ENCODE data around the gene XPOT.
"Not testable (repeated sequence)": the region's sequence is repeated elsewhere in the genome, so short reads cannot be mapped to it uniquely, and the experiment has no call there.

The XPOT gene

DNA sequence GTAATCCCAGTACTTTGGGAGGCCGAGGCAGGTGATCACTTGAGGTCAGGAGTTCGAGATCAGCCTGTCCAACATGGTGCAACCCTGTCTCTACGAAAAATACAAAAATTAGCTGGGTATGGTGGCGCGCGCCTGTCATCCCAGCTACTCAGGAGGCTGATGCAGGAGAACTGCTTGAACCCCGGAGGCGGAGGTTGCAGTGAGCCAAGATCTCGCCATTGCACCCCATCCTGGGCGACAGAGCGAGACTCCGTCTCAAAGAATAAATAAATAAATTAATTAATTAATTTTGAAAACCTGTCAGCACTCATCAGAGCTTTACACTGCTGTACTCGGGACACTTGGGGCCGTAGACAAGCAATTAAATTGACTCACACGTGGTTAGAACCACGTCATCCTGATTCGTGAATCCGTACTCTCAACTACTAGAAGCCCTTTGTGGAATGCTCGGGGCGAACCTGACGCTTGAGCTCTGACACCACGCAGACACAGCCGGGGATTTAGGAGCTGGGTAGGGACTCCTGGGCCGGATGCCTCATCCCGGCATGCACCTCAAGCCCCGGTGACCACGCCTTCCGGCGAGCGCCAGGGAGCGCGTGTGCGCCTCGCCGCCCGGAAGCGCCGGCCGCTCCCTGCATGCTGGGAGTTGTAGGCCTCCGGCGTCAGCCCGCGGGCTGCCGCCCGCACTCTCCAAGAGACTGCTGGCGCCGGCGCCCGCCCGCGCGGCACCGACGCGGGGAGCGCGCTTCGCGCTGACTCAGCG is at the start of gene XPOT:
Gene XPOT, plus strand, starts transcription at position 686 of the 763 bp plus-strand sequence. CDS start 5,644 bp downstream, outside the sequence.
- peak; percentile 96 for DNase-seq
- Histone ChIP-seq H2AFZ (ENCODE audit: low read depth, low read length) (peak within 1 kb of the TSS; percentile 82), H3K9me3 (ENCODE audit: insufficient read depth, low read length, severe bottlenecking) (no peaks in the 10 kb centered on the region)

DNA sequence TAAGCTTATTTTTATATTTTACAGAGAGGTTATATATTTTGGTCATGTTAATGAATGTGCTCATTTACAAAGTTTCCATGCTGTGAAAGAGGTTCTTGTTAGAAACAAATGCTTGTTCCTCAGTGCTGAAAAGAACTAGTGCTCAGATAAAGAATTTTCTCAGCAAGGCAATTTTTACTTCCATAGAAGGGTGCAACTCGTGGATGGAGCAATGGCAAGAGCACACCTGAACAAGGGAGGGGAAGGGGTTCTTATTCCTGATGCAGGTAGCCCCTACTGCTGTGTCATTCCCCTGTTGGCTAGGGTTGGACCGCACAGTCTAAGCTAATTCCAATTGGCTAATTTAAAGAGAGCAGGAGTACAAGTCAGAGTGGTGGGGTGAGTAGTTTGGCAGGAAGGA is 48.0 kb upstream of the XPOT start:
- not testable (repeated sequence) for H3K36me3 ChIP-seq (ENCODE audit: insufficient read depth, low read length); H3K27me3 ChIP-seq (ENCODE audit: insufficient read depth, low read length, poor library complexity); H3K9me3 ChIP-seq (ENCODE audit: insufficient read depth, low read length, severe bottlenecking); H3K79me2 ChIP-seq (ENCODE audit: insufficient read depth, low read length); H3K4me2 ChIP-seq (ENCODE audit: insufficient read depth, low read length); DNase-seq; H4K20me1 ChIP-seq (ENCODE audit: insufficient read depth, low read length); ATAC-seq (ENCODE audit: insufficient read depth, low read depth); H3K4me3 ChIP-seq (ENCODE audit: low read depth in 1 of 2, low read length in 2 of 2); H3K4me1 ChIP-seq (ENCODE audit: insufficient read depth, low read length); H3K9ac ChIP-seq (ENCODE audit: low read depth, low read length); H2AFZ ChIP-seq (ENCODE audit: low read depth, low read length); H3K27ac ChIP-seq (ENCODE audit: low read length)

More for the DNA sequence above, at the start of gene XPOT:
- Histone ChIP-seq H3K4me3 (ENCODE audit: low read depth in 1 of 2, low read length in 2 of 2) (peak within 1 kb of the TSS; percentile 55 to 77), H3K4me1 (ENCODE audit: insufficient read depth, low read length) (peaks cover 40% of the 10 kb centered on the region), H3K27ac (ENCODE audit: low read length) (peak within 1 kb of the TSS; percentile 99), H3K9ac (ENCODE audit: low read depth, low read length) (peak within 1 kb of the TSS; percentile 96), H3K4me2 (ENCODE audit: insufficient read depth, low read length) (peak within 1 kb of the TSS; percentile 62), H3K27me3 (ENCODE audit: insufficient read depth, low read length, poor library complexity) (no peaks in the 10 kb centered on the region), H4K20me1 (ENCODE audit: insufficient read depth, low read length) (peaks cover 7% of the 10 kb centered on the region; the same call in 1 of the 2 replicates), H3K79me2 (ENCODE audit: insufficient read depth, low read length) (peaks cover 45% of the 10 kb centered on the region), H3K36me3 (ENCODE audit: insufficient read depth, low read length) (peaks cover 12% of the 10 kb centered on the region)
- TF ChIP-seq, protein P1, sequence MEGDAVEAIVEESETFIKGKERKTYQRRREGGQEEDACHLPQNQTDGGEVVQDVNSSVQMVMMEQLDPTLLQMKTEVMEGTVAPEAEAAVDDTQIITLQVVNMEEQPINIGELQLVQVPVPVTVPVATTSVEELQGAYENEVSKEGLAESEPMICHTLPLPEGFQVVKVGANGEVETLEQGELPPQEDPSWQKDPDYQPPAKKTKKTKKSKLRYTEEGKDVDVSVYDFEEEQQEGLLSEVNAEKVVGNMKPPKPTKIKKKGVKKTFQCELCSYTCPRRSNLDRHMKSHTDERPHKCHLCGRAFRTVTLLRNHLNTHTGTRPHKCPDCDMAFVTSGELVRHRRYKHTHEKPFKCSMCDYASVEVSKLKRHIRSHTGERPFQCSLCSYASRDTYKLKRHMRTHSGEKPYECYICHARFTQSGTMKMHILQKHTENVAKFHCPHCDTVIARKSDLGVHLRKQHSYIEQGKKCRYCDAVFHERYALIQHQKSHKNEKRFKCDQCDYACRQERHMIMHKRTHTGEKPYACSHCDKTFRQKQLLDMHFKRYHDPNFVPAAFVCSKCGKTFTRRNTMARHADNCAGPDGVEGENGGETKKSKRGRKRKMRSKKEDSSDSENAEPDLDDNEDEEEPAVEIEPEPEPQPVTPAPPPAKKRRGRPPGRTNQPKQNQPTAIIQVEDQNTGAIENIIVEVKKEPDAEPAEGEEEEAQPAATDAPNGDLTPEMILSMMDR (IDR thresholded peaks at IDR 0.05; ENCODE audit: borderline replicate concordance, extremely low read depth, low read length, poor library complexity, severe bottlenecking), result no peak
- TF ChIP-seq EZH2 (IDR thresholded peaks at IDR 0.05; ENCODE audit: borderline replicate concordance, low read depth, low read length, severe bottlenecking), result no peak
- peak; percentile 88 for ATAC-seq (ENCODE audit: insufficient read depth, low read depth)

DNA sequence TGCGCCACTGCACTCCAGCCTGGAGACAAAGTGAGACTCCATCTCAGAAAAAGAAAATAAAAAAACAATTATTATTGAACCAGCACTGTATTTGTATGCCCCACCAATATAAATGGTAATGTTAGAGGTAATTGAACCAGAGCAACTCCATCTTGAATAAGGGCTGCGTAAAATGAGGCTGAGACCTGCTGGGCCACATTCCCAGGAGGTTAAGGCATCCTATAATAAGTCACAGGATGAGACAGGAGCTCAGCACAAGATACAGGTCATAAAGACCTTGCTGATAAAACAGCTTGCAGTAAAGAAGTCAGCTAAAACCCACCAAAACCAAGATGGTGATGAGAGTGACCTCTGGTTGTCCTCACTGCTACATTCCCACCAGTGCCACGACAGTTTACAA is 43.0 kb upstream of the XPOT start:
- not testable (repeated sequence) for H3K79me2 ChIP-seq (ENCODE audit: insufficient read depth, low read length); H3K27ac ChIP-seq (ENCODE audit: low read length); H3K27me3 ChIP-seq (ENCODE audit: insufficient read depth, low read length, poor library complexity); ATAC-seq (ENCODE audit: insufficient read depth, low read depth); DNase-seq; H3K9ac ChIP-seq (ENCODE audit: low read depth, low read length); H4K20me1 ChIP-seq (ENCODE audit: insufficient read depth, low read length); H3K4me1 ChIP-seq (ENCODE audit: insufficient read depth, low read length); H3K9me3 ChIP-seq (ENCODE audit: insufficient read depth, low read length, severe bottlenecking); H3K4me2 ChIP-seq (ENCODE audit: insufficient read depth, low read length); H2AFZ ChIP-seq (ENCODE audit: low read depth, low read length); H3K4me3 ChIP-seq (ENCODE audit: low read depth in 1 of 2, low read length in 2 of 2); H3K36me3 ChIP-seq (ENCODE audit: insufficient read depth, low read length)

- DNase-seq (no peak), ATAC-seq (ENCODE audit: insufficient read depth, low read depth) (no peak)
- Histone ChIP-seq H3K79me2 (ENCODE audit: insufficient read depth, low read length) (no peaks in the 10 kb centered on the region), H3K27ac (ENCODE audit: low read length) (no peak overlapping the region), H3K36me3 (ENCODE audit: insufficient read depth, low read length) (no peaks in the 10 kb centered on the region), H3K4me2 (ENCODE audit: insufficient read depth, low read length) (no peak overlapping the region), H3K9ac (ENCODE audit: low read depth, low read length) (no peak overlapping the region), H2AFZ (ENCODE audit: low read depth, low read length) (no peak overlapping the region), H4K20me1 (ENCODE audit: insufficient read depth, low read length) (no peaks in the 10 kb centered on the region), H3K4me1 (ENCODE audit: insufficient read depth, low read length) (no peaks in the 10 kb centered on the region), H3K4me3 (ENCODE audit: low read depth in 1 of 2, low read length in 2 of 2) (no peak overlapping the region), H3K27me3 (ENCODE audit: insufficient read depth, low read length, poor library complexity) (no peaks in the 10 kb centered on the region), H3K9me3 (ENCODE audit: insufficient read depth, low read length, severe bottlenecking) (no peaks in the 10 kb centered on the region)
- TF ChIP-seq, protein P1 (IDR thresholded peaks at IDR 0.05; ENCODE audit: borderline replicate concordance, extremely low read depth, low read length, poor library complexity, severe bottlenecking), result no peak
- no peak for TF ChIP-seq EZH2 (IDR thresholded peaks at IDR 0.05; ENCODE audit: borderline replicate concordance, low read depth, low read length, severe bottlenecking)
These were observed 41.4 kb upstream of the XPOT start for GRCh38 chr12:64362721-64363305.

Measured in DND-41 (cell line).